ENCODE results near the gene INSRR.

The INSRR gene

DNA sequence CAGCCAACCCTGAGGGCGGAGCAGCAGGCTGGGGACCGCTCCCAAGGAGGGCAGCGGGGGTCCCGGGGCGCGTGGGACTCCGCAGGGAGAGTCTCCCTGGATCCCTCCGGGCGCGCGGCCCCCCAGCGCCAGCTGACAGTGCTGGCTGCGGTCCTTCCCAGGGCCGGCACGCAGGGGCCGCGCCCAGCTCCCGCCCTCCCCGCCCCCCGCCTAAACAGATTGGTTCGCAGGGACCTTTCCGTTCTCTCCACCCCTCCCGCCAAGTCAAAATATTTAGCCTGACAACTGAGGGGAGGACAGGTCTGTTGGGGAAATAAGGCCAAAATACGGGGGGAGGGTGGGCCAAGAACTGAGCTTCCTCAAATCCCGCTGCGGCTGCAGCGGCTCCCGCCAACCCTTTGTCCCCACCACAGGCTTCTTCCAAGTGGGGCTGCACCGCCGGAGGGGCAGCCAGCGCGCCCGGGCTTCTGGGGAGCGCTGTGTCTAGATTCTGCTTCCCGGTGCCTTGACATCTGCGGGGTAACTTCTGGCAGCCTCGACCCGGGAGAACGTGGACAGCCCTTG lies at the start of gene INSRR:
Gene INSRR (minus strand): TSS at position 159 of the 564 bp plus-strand sequence. CDS start 496 bp downstream, outside the sequence.
- TF ChIP-seq ZFX (IDR thresholded peaks at IDR 0.05; ENCODE audit: borderline replicate concordance) = no peak
- TF ChIP-seq, protein P1, sequence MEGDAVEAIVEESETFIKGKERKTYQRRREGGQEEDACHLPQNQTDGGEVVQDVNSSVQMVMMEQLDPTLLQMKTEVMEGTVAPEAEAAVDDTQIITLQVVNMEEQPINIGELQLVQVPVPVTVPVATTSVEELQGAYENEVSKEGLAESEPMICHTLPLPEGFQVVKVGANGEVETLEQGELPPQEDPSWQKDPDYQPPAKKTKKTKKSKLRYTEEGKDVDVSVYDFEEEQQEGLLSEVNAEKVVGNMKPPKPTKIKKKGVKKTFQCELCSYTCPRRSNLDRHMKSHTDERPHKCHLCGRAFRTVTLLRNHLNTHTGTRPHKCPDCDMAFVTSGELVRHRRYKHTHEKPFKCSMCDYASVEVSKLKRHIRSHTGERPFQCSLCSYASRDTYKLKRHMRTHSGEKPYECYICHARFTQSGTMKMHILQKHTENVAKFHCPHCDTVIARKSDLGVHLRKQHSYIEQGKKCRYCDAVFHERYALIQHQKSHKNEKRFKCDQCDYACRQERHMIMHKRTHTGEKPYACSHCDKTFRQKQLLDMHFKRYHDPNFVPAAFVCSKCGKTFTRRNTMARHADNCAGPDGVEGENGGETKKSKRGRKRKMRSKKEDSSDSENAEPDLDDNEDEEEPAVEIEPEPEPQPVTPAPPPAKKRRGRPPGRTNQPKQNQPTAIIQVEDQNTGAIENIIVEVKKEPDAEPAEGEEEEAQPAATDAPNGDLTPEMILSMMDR (IDR thresholded peaks at IDR 0.05) = no peak
- no peak within 1 kb of the TSS for H3K27ac ChIP-seq

GRCh38 chr1:156908541-156908940 lies 49.6 kb upstream of the INSRR start:
- H3K27ac ChIP-seq = no peak overlapping the region
- TF ChIP-seq, protein P1 (IDR thresholded peaks at IDR 0.05) = no peak
- TF ChIP-seq ZFX (IDR thresholded peaks at IDR 0.05; ENCODE audit: borderline replicate concordance) = no peak

GRCh38 chr1:156906206-156906906 lies 47.4 kb upstream of the INSRR start:
- H3K27ac ChIP-seq = no peak overlapping the region
- no peak for TF ChIP-seq ZFX (IDR thresholded peaks at IDR 0.05; ENCODE audit: borderline replicate concordance)
- TF ChIP-seq, protein P1 (IDR thresholded peaks at IDR 0.05) = no peak

DNA sequence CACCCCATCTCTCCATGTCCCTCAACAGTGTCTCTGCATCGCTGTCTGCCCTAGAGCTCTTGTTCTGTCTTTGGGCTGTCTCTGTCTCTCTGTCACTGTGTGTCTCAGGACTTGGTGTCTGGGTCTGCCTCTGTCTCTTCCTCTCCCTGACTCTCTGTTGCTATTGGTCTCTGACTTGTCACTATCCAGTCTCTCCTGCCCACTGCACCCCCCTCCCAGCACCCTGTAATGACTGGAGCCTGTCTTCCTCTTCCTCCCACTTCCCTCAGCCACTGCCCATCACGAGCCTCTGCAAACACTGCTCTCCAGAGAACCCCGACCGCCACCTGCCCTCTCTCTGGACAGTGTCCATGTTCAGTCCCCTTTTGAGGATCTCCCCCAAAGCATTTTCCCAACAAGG lies 46.7 kb upstream of the INSRR start:
- TF ChIP-seq, protein P1 (IDR thresholded peaks at IDR 0.05) = no peak
- TF ChIP-seq ZFX (IDR thresholded peaks at IDR 0.05; ENCODE audit: borderline replicate concordance) = no peak
- H3K27ac ChIP-seq = no peak overlapping the region

GRCh38 chr1:156905176-156905575 lies 46.3 kb upstream of the INSRR start:
- no peak for TF ChIP-seq ZFX (IDR thresholded peaks at IDR 0.05; ENCODE audit: borderline replicate concordance)
- TF ChIP-seq, protein P1 (IDR thresholded peaks at IDR 0.05) = no peak
- H3K27ac ChIP-seq = no peak overlapping the region

DNA sequence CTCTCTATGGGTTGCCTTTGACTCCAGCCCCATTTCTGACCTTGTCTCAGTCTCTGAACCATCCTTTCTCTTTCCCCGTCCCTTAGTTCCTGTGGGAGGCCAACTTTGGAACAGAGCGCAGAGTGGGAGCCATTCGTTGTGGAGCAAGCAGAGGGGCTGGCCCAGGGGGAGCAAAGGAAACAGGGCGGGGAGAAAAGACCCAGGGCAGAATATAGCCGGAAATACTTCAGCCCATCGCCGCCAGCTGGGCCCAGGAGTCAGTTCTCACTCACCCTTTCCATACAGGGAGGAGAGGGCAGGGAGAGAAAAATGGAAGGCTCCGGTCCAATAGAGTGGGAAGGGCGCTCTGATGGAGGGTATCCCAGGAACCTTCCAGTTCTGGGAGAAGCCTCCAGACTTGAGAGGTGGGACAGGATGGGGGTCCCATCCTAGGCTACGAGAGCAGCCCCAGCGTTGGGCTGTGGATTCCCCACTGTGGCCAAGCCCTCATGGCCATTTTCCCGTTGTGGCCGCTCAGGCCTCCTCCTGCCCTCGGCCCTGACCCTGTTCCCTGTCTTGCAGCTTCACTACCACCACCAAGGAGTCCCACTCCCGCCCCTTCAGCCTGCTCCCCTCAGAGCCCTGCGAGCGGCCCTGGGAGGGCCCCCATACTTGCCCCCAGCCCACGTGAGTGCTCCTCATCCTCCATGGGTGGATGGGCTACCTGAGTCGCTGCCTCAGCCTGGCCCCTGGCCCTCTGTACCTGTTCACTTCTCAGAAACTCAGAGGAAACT lies 45.5 kb upstream of the INSRR start:
- no peak overlapping the region for H3K27ac ChIP-seq
- TF ChIP-seq, protein P1 (IDR thresholded peaks at IDR 0.05) = no peak

All from 22Rv1 (cell line).